GM23338 (cell line): ENCODE measurements around the gene GPRIN2. TPM values are rescaled to one million over a fixed set of nuclear protein-coding genes. Genes with fewer than 3 reads are reported as not detected.

Experiments used
- ATAC-seq: fragments of 200-7000 bp; cut with Tn5 transposase; 3 replicates; pipeline ENCODE4 v1.9.1; 2020
- DNase-seq: peaks from one replicate; pipeline ENCODE4 v3.0.0-alpha.2; 2015; ENCODE audit warnings: low spot score
- H2AFZ ChIP-seq: fragments of 200-600 bp; sonication (generic); 2 replicates; pipeline ENCODE4 v1.8.0; 2016; ENCODE audit warnings: antibody characterized with exemption, mild to moderate bottlenecking, moderate library complexity
- H3F3A ChIP-seq: fragments of 200-600 bp; sonication (generic); replicated peaks from 2 replicates; pipeline ENCODE4 v1.8.0; 2017; ENCODE audit warnings: antibody characterized with exemption, mixed run types, low read depth
- H3K27ac ChIP-seq: fragments of 200-600 bp; sonication (generic); 2 replicates; pipeline ENCODE4 v1.6.1; 2016; ENCODE audit warnings: low read depth
- H3K27me3 ChIP-seq: fragments of 200-600 bp; sonication (generic); 2 replicates; pipeline ENCODE4 v1.8.0; 2016; ENCODE audit warnings: mild to moderate bottlenecking, mixed run types, moderate library complexity; ENCODE audit not compliant: insufficient read depth
- H3K36me3 ChIP-seq: fragments of 200-600 bp; sonication (generic); 2 replicates; pipeline ENCODE4 v1.8.0; 2016; ENCODE audit warnings: mild to moderate bottlenecking; ENCODE audit not compliant: insufficient read depth
- H3K4me1 ChIP-seq: fragments of 200-600 bp; sonication (generic); 2 replicates; pipeline ENCODE4 v1.8.0; 2016; ENCODE audit warnings: mild to moderate bottlenecking, moderate library complexity; ENCODE audit not compliant: insufficient read depth
- H3K4me2 ChIP-seq: fragments of 200-600 bp; sonication (generic); 2 replicates; pipeline ENCODE4 v1.7.1; 2017; ENCODE audit warnings: mixed run types
- H3K4me3 ChIP-seq: fragments of 200-600 bp; sonication (generic); 2 replicates; pipeline ENCODE4 v1.6.1; 2016; ENCODE audit warnings: mixed run types
- H3K79me2 ChIP-seq: fragments of 200-600 bp; sonication (generic); replicated peaks from 2 replicates; pipeline ENCODE4 v1.8.0; 2017; ENCODE audit warnings: mild to moderate bottlenecking; ENCODE audit not compliant: insufficient read depth
- H3K9me2 ChIP-seq: fragments of 200-600 bp; sonication (generic); 2 replicates; pipeline ENCODE4 v1.8.0; 2017; ENCODE audit not compliant: insufficient read depth
- H4K20me1 ChIP-seq: fragments of 200-600 bp; sonication (generic); replicated peaks from 2 replicates; pipeline ENCODE4 v1.8.0; 2017; ENCODE audit warnings: mild to moderate bottlenecking; ENCODE audit not compliant: insufficient read depth
- H3K27ac Mint-ChIP-seq: 2 replicates; pipeline ENCODE4 v1.8.0; 2020; ENCODE audit warnings: inconsistent platforms, mild to moderate bottlenecking, moderate library complexity, mixed read lengths
- H3K27me3 Mint-ChIP-seq: 3 replicates; pipeline ENCODE4 v1.8.0; 2022; ENCODE audit warnings: low read depth, mild to moderate bottlenecking, moderate library complexity, mixed read lengths, inconsistent platforms; ENCODE audit not compliant: insufficient read depth, poor library complexity
- H3K36me3 Mint-ChIP-seq: 3 replicates; pipeline ENCODE4 v1.8.0; 2021; ENCODE audit warnings: low read depth, mild to moderate bottlenecking, inconsistent platforms, moderate library complexity, mixed read lengths
- H3K4me1 Mint-ChIP-seq: 3 replicates; pipeline ENCODE4 v1.8.0; 2020; ENCODE audit warnings: mild to moderate bottlenecking, inconsistent platforms, mixed read lengths
- H3K4me3 Mint-ChIP-seq: 3 replicates; pipeline ENCODE4 v1.8.0; 2021; ENCODE audit warnings: moderate library complexity, mild to moderate bottlenecking, inconsistent platforms, mixed read lengths
- H3K9me3 Mint-ChIP-seq: 3 replicates; pipeline ENCODE4 v1.8.0; 2020; ENCODE audit warnings: moderate library complexity, mild to moderate bottlenecking, inconsistent platforms, mixed read lengths
- CREB1 ChIP-seq: fragments of 250-450 bp; sonication (Bioruptor Pico); IDR thresholded peaks from 2 replicates; pipeline ENCODE4 v1.5.0; 2020; ENCODE audit warnings: low read depth, mild to moderate bottlenecking, moderate library complexity
- EZH2phosphoT487 ChIP-seq: fragments of 200-600 bp; sonication (generic); IDR thresholded peaks from one replicate; pipeline ENCODE4 v1.8.1; 2018; ENCODE audit warnings: antibody characterized with exemption; ENCODE audit not compliant: unreplicated experiment
- JUNB ChIP-seq: IDR thresholded peaks from one replicate; pipeline ENCODE4 v1.6.1; 2016; ENCODE audit warnings: antibody characterized with exemption; ENCODE audit not compliant: unreplicated experiment
- polyA plus RNA-seq: library from polyadenylated mRNA; unstranded; fragments of >200 nt; fragmentation: Nextera tagmentation; extraction: Ambion mirVana; gene quantifications from 2 replicates; pipeline ENCODE4 v1.2.1, GENCODE V29; 2016
- total RNA-seq: library from RNA; depleted of rRNA; stranded (reverse); fragments of >200 nt; shearing (Covaris generic); gene quantifications from 2 replicates; pipeline ENCODE4 v1.2.3, GENCODE V29; 2014
- TF ChIP-seq, protein P1 (sequence below), 2 experiments: fragments of 200-600 bp in 1 of 2; sonication (generic) in 1 of 2; conservative IDR thresholded peaks; 2 replicates each; pipeline versions ENCODE4 v1.5.1 to v1.6.1; 2016 to 2017; ENCODE audit warnings: antibody characterized with exemption in 2 of 2, low read depth in 2 of 2, mild to moderate bottlenecking in 2 of 2, moderate library complexity in 1 of 2
- TF ChIP-seq, protein P2 (sequence below): IDR thresholded peaks from one replicate; pipeline ENCODE4 v1.6.1; 2018; ENCODE audit warnings: antibody characterized with exemption; ENCODE audit not compliant: unreplicated experiment

Gene GPRIN2
- total and polyA plus RNA-seq, 2 experiments from 2014 or later = 2.9 to 28.5 TPM

GRCh38 chr10:46544989-46545791 lies 11.3 kb downstream of the GPRIN2 start:
- Mint-ChIP-seq H3K27ac (no peak overlapping the region), H3K36me3 (peaks cover under 1% of the 10 kb centered on the region; the same call in 2 of the 3 replicates), H3K27me3 (peaks cover 15% of the 10 kb centered on the region), H3K9me3 (no peaks in the 10 kb centered on the region), H3K4me1 (peaks cover 15% of the 10 kb centered on the region), H3K4me3 (no peak overlapping the region)
- no peaks in the 10 kb centered on the region for H3K36me3 ChIP-seq
- no peak overlapping the region for H3K27ac ChIP-seq
- no peak overlapping the region for H2AFZ ChIP-seq
- H3K4me2 ChIP-seq = no peak overlapping the region
- H3K4me3 ChIP-seq = no peak overlapping the region
- H3F3A ChIP-seq = 0 out of 2 replicates have a peak, but pooled peaks cover 5% of the 10 kb centered on the region
- H3K27me3 ChIP-seq = no peaks in the 10 kb centered on the region; the same call in 1 of the 2 replicates
- ATAC-seq = peak; percentile 52
- peak; percentile 84 for DNase-seq
- no peaks in the 10 kb centered on the region for H3K79me2 ChIP-seq
- peaks cover 7% of the 10 kb centered on the region; the same call in 1 of the 2 replicates for H3K9me2 ChIP-seq
- H4K20me1 ChIP-seq = peaks cover 8% of the 10 kb centered on the region
- TF ChIP-seq, protein P1, sequence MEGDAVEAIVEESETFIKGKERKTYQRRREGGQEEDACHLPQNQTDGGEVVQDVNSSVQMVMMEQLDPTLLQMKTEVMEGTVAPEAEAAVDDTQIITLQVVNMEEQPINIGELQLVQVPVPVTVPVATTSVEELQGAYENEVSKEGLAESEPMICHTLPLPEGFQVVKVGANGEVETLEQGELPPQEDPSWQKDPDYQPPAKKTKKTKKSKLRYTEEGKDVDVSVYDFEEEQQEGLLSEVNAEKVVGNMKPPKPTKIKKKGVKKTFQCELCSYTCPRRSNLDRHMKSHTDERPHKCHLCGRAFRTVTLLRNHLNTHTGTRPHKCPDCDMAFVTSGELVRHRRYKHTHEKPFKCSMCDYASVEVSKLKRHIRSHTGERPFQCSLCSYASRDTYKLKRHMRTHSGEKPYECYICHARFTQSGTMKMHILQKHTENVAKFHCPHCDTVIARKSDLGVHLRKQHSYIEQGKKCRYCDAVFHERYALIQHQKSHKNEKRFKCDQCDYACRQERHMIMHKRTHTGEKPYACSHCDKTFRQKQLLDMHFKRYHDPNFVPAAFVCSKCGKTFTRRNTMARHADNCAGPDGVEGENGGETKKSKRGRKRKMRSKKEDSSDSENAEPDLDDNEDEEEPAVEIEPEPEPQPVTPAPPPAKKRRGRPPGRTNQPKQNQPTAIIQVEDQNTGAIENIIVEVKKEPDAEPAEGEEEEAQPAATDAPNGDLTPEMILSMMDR (conservative IDR thresholded peaks at IDR 0.05; ENCODE audit: low read depth in 2 of 2) = peak; percentile 76 to 81
- TF ChIP-seq, protein P2, sequence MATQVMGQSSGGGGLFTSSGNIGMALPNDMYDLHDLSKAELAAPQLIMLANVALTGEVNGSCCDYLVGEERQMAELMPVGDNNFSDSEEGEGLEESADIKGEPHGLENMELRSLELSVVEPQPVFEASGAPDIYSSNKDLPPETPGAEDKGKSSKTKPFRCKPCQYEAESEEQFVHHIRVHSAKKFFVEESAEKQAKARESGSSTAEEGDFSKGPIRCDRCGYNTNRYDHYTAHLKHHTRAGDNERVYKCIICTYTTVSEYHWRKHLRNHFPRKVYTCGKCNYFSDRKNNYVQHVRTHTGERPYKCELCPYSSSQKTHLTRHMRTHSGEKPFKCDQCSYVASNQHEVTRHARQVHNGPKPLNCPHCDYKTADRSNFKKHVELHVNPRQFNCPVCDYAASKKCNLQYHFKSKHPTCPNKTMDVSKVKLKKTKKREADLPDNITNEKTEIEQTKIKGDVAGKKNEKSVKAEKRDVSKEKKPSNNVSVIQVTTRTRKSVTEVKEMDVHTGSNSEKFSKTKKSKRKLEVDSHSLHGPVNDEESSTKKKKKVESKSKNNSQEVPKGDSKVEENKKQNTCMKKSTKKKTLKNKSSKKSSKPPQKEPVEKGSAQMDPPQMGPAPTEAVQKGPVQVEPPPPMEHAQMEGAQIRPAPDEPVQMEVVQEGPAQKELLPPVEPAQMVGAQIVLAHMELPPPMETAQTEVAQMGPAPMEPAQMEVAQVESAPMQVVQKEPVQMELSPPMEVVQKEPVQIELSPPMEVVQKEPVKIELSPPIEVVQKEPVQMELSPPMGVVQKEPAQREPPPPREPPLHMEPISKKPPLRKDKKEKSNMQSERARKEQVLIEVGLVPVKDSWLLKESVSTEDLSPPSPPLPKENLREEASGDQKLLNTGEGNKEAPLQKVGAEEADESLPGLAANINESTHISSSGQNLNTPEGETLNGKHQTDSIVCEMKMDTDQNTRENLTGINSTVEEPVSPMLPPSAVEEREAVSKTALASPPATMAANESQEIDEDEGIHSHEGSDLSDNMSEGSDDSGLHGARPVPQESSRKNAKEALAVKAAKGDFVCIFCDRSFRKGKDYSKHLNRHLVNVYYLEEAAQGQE = no peak
- peaks cover 24% of the 10 kb centered on the region for H3K4me1 ChIP-seq

- H3K9me3 Mint-ChIP-seq = no peaks in the 10 kb centered on the region
- no peak overlapping the region for H3K4me3 Mint-ChIP-seq
- Histone ChIP-seq H3K4me1 (peaks cover 24% of the 10 kb centered on the region), H3K9me2 (peaks cover 7% of the 10 kb centered on the region; the same call in 1 of the 2 replicates), H3F3A (0 out of 2 replicates have a peak, but pooled peaks cover 5% of the 10 kb centered on the region), H3K36me3 (no peaks in the 10 kb centered on the region), H3K4me2 (no peak overlapping the region; the same call in 1 of the 2 replicates), H2AFZ (no peak overlapping the region), H3K27ac (no peak overlapping the region), H3K4me3 (no peak overlapping the region), H4K20me1 (peaks cover 8% of the 10 kb centered on the region), H3K27me3 (no peaks in the 10 kb centered on the region; the same call in 1 of the 2 replicates), H3K79me2 (no peaks in the 10 kb centered on the region)
- no peak for TF ChIP-seq EZH2phosphoT487
- TF ChIP-seq JUNB = no peak
- TF ChIP-seq CREB1 (CRISPR knock-in tag) = no peak
- H3K27ac Mint-ChIP-seq = no peak overlapping the region
- DNase-seq (no peak), ATAC-seq (no peak)
- H3K27me3 Mint-ChIP-seq = peaks cover 18% of the 10 kb centered on the region
- H3K36me3 Mint-ChIP-seq = no peaks in the 10 kb centered on the region; the same call in 2 of the 3 replicates
- H3K4me1 Mint-ChIP-seq = peaks cover 15% of the 10 kb centered on the region
Observed at GRCh38 chr10:46543466-46544377, 12.7 kb downstream of the GPRIN2 start.
